Left lobe of liver (tissue), 2 donors: ENCODE results near the gene PLCB2. TPM values are rescaled to one million over a fixed set of nuclear protein-coding genes. Genes with fewer than 3 reads are reported as not detected.

Source experiments
- ATAC-seq: fragments of 200-7000 bp; cut with Tn5 transposase; one replicate; pipeline ENCODE4 v1.9.1; 2020; ENCODE audit warnings: mild to moderate bottlenecking, moderate library complexity
- DNase-seq: peaks from one replicate; pipeline ENCODE4 v3.0.0-alpha.2; 2020; ENCODE audit warnings: low spot score
- total RNA-seq: library from RNA; stranded (reverse); gene quantifications from one replicate; pipeline ENCODE4 v1.2.1, GENCODE V29; 2021
- donor health status: DM: no; HTN: no; CAD: no; lungs with moderate emphysema.
- donor health status: DM: no; HTN: yes; CAD: no.

The PLCB2 gene
- total RNA-seq, 1 donor from 2014 or later = 8.7 TPM

DNA sequence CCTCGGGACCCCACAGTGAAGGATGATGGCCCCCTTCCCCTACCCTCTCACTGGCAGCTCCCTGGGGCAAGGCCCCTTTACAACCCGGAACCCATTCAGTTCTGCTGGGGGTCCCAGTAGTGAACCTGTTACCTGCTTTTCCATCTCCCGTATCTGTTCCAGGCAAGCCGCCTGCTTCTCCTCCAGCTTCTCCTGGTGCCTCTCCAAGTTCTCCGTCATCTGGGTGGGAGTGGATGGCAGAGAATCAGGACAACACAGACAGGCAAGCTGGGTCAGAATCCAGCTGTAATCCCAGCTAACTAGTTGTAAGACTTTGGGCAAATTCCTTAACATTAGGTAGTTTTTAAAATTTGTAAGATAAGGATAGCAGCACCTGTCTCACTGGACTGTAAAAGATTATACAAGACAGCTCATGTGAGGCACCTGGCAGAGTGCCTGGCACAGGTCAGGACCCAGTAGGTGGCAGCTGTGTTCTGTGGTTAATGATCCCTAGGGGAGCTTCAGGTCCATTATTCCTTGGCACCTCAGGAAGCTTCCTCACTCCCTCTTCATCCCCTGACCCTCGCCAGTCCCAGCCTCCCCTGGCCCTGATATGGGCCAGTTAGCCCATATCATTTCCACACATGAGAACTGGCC is 18.5 kb downstream of the PLCB2 start:
- peak; percentile 84 for DNase-seq
- peak; percentile 89 for ATAC-seq

DNA sequence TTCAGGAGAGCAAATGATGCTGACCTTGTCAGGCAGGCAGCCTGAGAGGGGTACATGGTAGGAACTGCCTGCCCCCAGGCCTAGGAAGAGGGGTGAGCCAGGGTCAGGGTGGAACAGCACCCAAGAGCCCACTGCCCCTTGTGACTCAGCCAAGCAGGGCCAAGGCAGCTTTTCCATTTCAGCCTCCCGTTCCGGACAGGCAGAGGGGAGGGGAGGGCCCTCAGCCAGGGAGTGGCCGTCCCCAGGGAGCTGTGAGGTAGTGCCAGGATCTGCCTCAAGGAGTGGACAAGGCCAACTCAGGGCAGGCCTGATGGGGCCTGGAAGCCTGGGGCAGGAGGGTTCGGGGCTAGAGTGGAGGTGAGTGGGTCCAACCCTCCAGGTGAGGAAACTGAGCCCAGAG is 19.8 kb downstream of the PLCB2 start:
- ATAC-seq (no peak), DNase-seq (no peak)

DNA sequence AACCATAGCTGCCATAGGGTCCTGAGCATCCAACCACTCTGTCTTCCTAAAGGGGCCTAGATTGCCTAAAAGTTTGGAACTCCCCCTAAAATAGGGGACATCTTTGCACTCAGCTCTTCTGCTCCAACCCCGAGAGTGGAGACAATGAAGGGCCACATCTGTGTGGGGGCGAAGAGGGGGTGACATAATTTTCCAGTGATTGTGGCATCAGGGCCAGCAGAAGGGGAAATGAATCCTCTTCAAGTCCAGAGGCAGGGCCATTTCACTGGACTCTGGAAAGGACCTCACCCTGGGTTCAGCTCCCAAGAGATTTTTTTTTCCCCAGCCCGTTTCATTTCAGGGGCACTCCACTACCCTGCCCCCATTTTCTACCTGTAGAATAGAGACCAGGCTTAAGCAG is 20.2 kb downstream of the PLCB2 start:
- DNase-seq (no peak), ATAC-seq (no peak)

DNA sequence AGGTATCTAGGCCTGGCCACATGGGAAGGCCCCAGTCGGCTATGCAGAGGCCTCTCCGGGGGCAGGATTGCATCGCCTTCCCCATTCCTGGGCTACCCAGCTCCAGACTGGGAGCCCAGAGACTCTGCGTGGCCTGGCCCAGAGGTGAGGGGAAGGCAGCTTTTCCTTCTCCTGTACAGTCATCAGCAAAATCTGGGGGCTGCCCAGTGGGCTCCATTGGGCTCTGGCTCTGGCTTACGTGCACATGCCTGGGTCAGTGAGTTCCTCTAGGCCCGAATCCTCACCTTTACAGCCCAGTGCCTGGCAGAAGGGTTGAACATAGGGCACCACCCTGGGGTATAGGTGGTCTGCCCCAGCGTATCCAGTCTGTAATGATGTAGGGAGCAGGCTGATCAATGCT is 20.9 kb downstream of the PLCB2 start:
- DNase-seq = no peak
- no peak for ATAC-seq

DNA sequence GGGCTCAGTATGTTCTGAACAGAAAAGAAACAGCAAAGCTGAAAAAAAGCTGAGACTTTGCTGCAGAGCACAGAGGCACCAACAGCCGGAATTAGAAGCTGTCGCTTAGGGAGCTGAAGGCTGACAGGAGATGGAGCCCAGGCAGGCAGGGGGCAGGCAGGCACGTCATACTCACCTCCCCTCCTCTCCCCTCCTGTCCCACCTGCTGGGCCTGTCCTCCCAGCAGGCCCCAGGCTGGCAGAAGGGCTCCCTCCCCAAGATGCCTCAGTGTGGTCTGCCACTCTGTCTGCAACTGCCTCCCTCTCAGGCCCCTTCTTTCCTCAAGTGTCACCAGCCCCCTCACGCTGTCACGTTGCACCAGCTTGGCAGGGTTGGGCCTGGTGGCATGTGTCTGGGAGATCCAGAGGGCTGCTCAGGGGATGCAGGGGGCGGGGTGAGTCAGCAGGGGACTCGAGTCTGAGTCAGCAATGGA is 21.6 kb downstream of the PLCB2 start:
- no peak for DNase-seq

DNA sequence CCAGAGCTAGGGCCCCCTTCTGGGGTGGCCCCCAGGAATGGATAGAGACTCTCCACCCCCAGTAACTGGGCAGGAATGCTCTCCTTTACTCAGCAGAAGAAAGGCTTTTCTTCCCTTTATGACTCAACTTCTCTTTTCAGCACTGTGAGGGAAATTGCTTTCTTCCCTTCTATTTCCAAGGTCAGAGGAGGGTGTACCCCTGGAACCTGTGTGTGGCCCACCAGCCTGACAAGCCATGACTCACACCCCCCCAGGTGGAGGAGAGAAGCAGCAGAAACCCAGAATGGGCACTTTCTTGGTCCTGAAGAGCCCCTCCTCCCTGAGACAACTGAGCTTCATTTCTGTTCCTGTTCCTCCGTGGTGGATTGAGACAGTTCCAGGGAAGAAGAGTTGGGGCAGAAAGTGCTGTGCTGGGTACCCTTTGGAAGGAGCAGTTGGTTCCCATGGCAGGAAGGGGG is 22.2 kb downstream of the PLCB2 start:
- no peak for ATAC-seq

More for the DNA sequence above, 21.6 kb downstream of the PLCB2 start:
- ATAC-seq = no peak

DNA sequence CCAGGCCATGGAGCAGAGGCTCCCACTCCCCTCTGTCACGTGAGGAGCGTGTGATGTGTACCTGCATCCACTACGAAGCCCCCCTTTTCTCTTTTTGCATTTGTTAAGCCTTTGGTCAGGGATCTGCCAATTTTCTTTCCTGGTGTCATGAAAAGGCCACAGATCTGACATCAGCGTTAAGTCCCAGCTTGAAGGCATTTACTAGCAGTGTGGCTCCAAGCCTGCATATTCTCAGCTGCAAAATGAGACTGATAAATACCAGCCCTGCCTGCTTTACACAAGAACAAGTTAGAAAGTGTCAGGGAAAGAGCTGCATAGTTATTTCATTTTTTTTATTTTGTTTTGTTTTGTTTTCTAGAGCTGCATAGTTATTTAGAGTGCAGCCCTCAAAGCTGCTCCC is 22.6 kb downstream of the PLCB2 start:
- DNase-seq (no peak), ATAC-seq (no peak)

More for the DNA sequence above, 22.2 kb downstream of the PLCB2 start:
- no peak for DNase-seq

DNA sequence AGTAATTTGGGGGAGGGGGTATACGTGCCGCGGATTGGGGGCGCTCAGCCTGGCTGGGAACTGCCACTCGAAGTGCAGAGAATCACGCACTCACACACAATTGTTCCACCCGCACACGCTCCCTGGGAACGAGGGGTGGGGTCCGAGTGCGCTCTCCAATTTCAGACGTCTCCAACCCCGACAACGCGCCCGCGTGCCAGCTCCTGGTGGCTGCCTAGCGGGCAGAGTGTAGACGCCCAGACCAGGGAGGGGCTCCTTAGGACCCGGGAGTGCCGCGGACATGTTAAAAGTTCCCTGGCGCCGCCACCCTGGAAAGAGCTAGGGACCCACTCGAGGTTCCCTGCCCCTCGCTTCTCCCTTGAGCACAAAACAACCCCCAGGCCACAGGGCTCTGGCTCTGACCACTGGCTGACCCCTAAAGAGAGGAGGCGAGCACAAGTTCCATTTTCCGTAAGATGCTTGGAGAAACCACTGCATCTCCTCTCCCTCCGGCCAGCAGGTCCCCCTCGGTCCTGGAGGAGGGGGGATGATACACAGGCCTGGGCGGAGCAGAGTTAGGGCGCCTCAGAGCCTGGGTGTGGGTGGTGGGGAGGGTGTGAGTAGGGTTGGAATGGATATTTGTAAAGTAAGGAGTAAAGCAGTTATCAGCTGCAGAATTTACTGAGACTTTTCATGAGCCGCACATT is 24.0 kb downstream of the PLCB2 start:
- ATAC-seq = no peak
- no peak for DNase-seq

DNA sequence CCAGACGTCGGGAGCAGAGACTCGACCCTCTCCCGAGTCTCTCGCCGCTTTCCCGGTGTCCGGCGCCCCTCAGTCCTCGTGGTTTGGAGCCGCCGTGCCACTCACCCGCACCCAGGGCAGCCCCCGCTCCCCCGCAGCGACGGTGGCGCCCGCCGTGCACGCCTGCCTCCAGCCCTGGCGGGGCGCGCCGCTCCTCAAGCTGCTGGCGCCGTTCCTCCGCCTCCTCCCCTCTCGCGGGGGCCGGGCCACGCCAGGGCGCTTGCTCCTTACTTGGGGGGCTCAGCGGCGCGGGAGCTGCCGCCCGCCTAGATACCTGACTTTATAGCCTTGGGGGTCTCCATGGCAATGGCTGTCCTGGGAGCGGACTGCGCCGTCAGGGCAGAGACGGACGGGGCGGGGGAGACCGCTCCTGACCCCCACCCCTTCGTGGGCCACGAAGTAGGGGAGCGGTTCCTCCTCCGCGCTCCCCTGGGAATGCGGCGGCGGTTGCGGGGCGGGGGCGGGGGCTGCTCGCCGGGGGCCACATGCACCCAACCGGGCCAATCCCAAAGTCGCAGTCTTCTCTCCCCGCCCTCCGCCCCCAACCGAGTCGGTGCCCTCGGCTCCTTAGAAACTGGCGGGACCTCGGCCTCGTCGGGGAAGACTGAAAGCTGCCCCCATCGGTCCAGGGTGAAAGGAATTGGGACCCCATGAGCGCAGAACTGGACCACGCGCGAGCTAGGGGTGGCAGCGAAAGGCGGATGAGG is 24.7 kb downstream of the PLCB2 start, which contains the start of gene ANKRD63:
ANKRD63 (minus strand) TSS at position 196 of the 746 bp plus-strand sequence. CDS start 478 bp downstream, outside the sequence.
- DNase-seq = no peak
- peak; percentile 4 for ATAC-seq

DNA sequence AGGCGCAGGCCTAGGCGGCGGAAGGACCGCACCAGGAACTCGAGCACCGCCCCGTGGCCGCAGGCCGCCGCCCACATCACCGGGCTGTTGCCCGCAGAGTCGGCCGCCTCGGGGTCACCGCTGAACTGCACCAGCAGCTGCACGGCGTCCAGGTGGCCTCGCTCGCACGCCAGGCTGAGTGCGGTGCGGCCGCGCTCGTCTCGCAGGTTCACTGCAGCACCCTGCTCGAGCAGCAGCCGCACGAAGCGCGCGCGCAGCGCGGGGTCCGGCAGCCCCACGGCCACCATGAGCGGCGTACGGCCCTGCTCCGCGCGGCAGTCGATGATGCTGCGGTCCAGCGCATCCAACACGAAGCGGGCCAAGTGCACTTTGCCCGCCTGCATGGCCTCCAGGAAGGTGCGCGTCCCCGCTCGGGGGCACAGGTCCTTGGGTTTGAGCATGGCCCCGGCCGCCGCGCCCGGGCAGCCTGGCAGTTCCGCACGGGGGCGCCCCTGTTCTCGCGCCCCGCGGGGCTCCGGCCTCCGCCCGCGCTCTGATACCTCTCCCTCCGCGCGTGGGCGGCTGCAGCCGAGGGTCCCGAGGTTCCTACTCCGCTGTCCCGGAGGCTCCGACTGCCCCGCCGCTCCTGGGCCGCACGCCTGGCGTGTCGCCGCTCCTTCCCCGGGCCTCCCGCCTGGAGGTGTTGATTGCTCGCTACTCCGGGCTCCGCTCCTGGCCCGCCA is 25.4 kb downstream of the PLCB2 start:
- ATAC-seq (peak; percentile 86), DNase-seq (peak; percentile 83)

DNA sequence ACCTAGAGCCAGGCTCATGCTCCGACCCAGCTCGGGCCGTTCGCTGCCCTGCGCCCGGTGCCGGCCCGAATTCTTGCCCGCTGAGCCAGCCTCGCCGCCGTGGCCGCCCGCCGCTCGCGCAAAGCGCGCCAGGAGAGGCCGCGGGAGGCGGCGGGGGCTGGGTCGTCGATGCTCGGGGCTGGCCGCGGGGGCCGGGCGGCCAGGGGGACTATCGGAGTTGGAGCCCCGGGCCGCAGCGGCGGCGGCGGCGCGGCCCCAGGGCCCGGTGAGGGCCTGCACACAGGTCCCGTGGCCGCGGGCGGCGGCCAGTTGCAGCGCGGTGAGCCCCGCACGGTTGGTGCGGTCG is 26.0 kb downstream of the PLCB2 start:
- ATAC-seq (no peak), DNase-seq (no peak)

DNA sequence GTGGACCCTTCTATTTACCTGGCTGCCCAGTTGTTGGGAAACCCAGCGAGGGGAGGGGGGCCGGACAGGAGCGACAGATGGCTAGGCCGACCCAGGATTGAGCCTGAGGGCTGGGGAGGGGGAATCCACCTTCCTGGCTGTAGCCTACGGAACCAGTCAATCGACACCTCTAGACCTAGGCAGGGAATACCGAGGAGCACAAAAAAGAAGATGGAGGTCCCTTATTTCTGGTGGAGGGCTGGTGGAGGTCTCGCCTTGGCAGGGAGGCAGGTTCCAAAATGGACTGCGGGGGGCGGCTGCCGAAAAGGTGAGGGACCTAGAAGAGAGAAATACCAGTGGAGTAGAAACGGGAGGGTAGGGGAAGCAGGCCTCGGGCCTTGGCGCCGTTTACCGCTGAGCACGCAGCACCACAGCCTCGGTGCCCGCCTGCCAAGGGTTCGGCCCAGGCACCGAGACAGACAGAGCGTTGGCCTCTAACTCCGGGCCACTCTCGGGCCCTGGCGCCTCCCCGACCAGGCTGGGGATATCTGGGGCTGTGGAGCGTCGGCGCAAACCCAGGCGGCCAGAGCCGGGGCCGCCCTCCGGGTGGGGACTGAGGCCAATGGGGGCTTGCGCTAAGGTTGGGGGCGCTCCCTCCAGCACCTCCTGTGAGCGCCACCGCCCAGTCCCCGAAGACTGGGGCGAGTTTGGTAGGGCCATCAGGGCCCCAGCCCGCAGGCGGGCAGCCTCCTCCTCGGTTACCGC is 26.5 kb downstream of the PLCB2 start:
- no peak for DNase-seq
- ATAC-seq = no peak

DNA sequence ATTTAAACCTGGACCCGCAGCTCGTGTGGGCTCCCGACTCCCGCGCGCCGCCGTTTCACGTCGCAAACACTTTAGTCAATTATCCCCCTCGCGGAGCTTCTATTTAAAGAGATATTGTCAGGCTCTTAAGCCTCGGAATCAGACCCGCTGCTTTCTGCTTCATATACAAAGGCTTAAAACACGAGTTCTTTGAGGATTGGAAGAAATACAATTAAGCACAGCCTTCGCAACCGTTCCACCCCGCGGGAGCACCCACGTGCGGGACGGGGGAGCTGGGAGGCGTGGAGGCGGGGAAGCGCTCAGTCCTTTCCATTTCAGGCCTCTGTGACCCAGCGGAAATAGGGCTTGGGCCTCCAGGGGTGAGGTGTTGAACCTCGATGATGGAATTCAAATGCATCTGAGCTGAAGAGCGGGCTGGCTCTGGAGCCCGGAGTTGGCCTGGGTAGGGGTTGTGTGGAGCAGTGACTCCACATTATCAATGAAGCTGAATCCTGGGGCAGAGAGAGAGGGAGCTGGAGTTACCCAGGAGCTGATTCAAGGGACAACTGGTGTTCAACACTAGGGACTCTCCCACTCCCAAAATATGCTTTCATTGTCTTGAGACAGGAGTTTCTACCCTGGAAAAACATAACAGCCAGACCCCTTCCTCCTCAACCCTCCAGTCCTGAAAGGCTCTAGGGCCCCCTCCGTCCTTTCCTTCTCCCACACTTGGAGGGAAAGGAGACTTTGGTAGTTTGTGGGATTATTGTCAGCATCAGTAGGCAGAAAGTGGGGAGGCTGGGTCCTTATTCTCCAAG is 27.3 kb downstream of the PLCB2 start:
- no peak for ATAC-seq
- no peak for DNase-seq

DNA sequence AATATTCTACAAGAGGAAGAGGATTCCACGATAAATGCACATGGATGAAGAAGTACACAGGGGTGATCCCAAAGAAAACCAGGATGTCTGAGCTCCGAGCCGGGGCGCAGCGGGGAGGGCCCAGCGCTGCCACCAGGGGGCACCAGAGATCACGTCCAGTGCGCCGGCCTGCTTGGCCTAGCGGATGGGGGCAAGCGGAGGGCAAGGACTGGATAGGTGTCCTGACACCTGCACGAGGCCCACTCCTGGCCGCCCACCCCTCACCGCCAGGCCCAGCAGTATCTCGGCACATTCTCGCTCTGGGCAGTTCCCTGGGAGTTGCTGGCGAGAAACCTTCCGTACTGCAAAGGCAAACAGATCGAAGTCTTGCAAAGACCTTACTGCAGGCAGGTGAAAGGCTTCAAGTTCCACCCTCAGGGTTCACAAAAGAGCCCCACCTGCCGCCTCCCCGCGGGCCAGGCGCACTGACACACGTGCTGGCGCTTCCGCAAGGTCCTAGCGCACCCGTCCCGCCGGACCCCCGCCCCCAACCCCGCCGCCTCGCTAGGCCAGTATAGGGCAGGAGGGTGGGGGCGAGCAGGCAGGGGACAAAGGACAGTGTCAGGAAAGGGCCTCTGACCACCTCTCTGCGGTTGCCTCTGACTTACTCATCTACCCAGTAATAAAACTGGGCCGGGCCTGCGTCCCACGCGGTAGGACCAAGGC is 28.1 kb downstream of the PLCB2 start:
- DNase-seq (peak; percentile 75), ATAC-seq (peak; percentile 71)

DNA sequence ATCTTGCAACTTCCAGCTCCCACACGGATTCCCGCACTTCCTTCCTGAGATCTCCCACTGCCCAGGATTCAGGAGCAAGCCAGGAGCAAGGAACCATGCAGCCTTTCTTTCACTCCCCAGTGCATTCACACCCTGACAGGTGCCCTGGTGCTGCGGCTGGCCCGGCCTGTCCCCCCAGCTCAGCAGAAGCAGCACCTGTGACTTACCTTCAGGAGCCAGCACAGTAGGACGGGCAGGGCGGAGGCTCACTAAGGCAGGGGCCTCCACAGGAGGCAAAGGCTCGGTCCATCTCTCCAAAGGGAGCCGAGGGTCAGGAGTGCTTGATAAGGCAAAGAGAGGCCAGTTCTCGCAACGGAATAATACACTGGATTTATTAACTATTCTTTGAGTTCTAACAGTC is 29.7 kb downstream of the PLCB2 start:
- ATAC-seq (no peak), DNase-seq (no peak)

DNA sequence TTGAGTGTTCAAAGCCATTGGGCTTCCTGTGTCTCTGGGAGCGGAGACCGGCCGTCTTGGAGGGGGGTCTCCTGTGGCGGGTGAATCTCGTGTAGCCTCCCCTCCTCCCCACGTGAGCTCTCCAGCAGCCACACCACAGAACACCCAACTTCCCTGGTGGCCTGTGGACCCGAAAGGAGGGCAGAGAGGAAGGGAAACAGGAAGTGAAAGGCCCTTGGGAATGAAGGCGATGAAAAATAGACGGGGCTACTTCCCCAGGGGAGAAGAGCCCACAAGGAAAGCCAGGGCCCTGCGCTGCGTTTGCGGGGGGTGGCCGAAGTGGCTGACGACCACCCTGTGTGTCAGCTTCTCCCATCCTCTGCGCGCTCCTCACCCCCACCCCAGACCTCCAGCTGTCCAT is 30.3 kb downstream of the PLCB2 start:
- no peak for DNase-seq
- no peak for ATAC-seq

DNA sequence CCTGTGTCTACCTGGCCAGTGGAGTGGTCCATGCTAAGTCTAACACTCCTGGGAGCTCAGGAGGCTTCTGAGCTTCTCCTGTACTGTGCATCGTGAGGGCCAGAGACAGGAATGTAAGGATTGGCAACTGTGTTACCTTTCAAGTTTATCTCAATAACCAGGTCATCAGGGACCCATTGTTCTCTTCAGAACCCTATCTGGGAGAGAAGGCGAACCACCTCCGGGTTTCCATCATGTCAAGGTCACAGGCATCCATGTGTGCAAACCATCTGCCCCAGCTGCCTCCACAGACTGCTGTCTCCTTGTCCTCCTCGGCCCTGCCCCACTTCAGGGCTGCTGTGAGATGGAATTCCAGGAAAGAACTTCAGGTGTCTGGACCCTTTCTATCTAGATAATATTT is 30.8 kb downstream of the PLCB2 start:
- DNase-seq (no peak), ATAC-seq (no peak)

DNA sequence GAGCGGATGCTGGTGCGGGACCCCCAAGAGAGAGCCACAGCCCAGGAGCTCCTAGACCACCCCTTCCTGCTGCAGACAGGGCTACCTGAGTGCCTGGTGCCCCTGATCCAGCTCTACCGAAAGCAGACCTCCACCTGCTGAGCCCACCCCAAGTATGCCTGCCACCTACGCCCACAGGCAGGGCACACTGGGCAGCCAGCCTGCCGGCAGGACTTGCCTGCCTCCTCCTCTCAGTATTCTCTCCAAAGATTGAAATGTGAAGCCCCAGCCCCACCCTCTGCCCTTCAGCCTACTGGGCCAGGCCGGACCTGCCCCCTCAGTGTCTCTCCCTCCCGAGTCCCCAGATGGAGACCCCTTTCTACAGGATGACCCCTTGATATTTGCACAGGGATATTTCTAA is 31.8 kb downstream of the PLCB2 start:
- DNase-seq (no peak), ATAC-seq (no peak)

DNA sequence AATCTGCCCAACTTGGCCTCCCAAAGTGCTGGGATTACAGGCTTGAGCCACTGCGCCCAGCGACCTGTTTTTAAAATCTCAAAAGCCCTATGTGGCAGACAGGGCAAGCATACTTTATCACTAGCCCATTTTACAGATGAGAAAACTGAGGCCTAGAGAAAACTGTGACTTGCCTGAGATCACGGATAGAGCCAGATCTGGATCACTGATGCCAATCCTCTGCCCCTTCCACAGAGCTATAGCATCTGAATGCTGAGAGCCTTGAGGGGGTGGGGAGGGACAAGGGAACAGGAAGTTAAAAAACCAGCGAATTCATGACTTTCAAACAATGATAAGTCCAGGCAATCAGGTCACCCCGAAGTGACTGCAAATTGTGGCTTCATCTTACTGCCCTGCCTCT is 32.2 kb downstream of the PLCB2 start:
- DNase-seq = no peak
- no peak for ATAC-seq
